Measurements from ENCODE around the gene DPP6. TPM values are rescaled to one million over a fixed set of nuclear protein-coding genes. Genes with fewer than 3 reads are reported as not detected.

Gene DPP6
- polyA plus RNA-seq, 1 of the 3 experiments (the other 2 are of a cell fraction): not detected

DNA sequence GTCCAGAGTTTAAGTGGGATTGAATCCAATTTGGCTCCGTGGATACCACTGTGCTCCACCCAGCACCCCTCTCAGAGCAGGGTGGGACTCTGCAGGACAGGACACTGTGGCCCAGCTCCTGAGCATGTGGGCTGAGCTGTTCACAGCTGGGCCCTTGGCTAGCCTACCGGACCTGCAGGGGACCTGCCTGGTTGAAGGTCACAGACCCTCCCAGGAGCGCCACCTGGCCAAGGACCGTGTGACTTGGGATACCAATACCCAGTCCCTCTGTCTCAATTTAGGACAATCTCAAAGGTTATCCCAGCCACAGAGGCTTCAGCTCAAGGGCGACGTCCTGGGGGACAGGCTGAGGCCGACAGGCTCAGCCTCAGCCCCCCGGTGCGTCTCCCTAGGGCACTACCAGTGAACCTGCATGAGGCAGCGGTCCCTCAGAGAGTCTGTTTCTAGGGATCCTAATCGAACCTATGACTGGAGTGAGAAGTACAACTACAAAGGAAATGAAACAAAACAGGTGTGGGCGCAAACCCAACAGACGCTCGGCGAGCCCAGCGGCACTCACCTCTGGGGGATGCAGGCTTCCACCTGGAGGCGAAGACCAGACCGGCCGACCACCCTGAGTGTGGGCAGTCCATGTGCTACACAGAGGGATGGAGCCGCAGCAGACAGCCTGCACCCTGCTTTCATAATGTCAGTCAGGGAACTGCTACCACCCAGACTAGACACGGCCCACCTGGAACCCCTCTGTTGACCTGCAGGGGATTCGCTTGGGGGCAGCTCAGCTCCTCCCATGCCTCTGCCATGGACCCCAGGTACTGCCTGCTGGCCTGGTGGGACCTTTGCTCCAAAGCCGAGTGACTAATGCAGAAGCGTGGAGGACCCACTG, 847.0 kb downstream of the DPP6 start:
- no peaks in the 10 kb centered on the region for H3F3A ChIP-seq (replicated peaks; ENCODE audit: insufficient read depth)
- POLR2A ChIA-PET: no interaction called here
- H3K79me2 ChIP-seq (ENCODE audit: insufficient read depth): no peaks in the 10 kb centered on the region
- DNase-seq: no peak
- H3K4me1 ChIP-seq (ENCODE audit: control insufficient read depth in 1 of 2, insufficient read depth in 2 of 2, low read depth in 1 of 2, low read length in 1 of 2): no peaks in the 10 kb centered on the region; a peak in 1 of 4 replicates
- no peak overlapping the region for H3K4me2 ChIP-seq
- no peaks in the 10 kb centered on the region for H3K9me2 ChIP-seq
- H3K9me3 ChIP-seq: no peaks in the 10 kb centered on the region
- TF ChIP-seq, protein P1, sequence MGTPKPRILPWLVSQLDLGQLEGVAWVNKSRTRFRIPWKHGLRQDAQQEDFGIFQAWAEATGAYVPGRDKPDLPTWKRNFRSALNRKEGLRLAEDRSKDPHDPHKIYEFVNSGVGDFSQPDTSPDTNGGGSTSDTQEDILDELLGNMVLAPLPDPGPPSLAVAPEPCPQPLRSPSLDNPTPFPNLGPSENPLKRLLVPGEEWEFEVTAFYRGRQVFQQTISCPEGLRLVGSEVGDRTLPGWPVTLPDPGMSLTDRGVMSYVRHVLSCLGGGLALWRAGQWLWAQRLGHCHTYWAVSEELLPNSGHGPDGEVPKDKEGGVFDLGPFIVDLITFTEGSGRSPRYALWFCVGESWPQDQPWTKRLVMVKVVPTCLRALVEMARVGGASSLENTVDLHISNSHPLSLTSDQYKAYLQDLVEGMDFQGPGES (IDR thresholded peaks at IDR 0.05; ENCODE audit: low read depth, low read length): no peak
- TF ChIP-seq, protein P2, sequence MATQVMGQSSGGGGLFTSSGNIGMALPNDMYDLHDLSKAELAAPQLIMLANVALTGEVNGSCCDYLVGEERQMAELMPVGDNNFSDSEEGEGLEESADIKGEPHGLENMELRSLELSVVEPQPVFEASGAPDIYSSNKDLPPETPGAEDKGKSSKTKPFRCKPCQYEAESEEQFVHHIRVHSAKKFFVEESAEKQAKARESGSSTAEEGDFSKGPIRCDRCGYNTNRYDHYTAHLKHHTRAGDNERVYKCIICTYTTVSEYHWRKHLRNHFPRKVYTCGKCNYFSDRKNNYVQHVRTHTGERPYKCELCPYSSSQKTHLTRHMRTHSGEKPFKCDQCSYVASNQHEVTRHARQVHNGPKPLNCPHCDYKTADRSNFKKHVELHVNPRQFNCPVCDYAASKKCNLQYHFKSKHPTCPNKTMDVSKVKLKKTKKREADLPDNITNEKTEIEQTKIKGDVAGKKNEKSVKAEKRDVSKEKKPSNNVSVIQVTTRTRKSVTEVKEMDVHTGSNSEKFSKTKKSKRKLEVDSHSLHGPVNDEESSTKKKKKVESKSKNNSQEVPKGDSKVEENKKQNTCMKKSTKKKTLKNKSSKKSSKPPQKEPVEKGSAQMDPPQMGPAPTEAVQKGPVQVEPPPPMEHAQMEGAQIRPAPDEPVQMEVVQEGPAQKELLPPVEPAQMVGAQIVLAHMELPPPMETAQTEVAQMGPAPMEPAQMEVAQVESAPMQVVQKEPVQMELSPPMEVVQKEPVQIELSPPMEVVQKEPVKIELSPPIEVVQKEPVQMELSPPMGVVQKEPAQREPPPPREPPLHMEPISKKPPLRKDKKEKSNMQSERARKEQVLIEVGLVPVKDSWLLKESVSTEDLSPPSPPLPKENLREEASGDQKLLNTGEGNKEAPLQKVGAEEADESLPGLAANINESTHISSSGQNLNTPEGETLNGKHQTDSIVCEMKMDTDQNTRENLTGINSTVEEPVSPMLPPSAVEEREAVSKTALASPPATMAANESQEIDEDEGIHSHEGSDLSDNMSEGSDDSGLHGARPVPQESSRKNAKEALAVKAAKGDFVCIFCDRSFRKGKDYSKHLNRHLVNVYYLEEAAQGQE (IDR thresholded peaks at IDR 0.05; ENCODE audit: low read depth, low read length): no peak
- no peak for TF ChIP-seq NFIC (IDR thresholded peaks at IDR 0.05; ENCODE audit: borderline replicate concordance)
- TF ChIP-seq, protein P3, sequence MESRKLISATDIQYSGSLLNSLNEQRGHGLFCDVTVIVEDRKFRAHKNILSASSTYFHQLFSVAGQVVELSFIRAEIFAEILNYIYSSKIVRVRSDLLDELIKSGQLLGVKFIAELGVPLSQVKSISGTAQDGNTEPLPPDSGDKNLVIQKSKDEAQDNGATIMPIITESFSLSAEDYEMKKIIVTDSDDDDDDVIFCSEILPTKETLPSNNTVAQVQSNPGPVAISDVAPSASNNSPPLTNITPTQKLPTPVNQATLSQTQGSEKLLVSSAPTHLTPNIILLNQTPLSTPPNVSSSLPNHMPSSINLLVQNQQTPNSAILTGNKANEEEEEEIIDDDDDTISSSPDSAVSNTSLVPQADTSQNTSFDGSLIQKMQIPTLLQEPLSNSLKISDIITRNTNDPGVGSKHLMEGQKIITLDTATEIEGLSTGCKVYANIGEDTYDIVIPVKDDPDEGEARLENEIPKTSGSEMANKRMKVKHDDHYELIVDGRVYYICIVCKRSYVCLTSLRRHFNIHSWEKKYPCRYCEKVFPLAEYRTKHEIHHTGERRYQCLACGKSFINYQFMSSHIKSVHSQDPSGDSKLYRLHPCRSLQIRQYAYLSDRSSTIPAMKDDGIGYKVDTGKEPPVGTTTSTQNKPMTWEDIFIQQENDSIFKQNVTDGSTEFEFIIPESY (IDR thresholded peaks at IDR 0.05; ENCODE audit: borderline replicate concordance, low read depth): no peak
- no peak for TF ChIP-seq RCOR1 (IDR thresholded peaks at IDR 0.05; ENCODE audit: low read length)
- no peak for TF ChIP-seq GABPA (IDR thresholded peaks at IDR 0.05; ENCODE audit: low read depth)
- no peak for TF ChIP-seq TCF12 (IDR thresholded peaks at IDR 0.05)
- no peak for TF ChIP-seq RAD21 (IDR thresholded peaks at IDR 0.05; ENCODE audit: low read length)
- TF ChIP-seq MEF2A (IDR thresholded peaks at IDR 0.05; ENCODE audit: borderline replicate concordance, low read depth): no peak
- TF ChIP-seq GATA2 (CRISPR knock-in tag; IDR thresholded peaks at IDR 0.05): no peak
- no peak for TF ChIP-seq TEAD4 (IDR thresholded peaks at IDR 0.05; ENCODE audit: borderline replicate concordance, insufficient read depth)
- no peak for TF ChIP-seq FOXJ3 (CRISPR knock-in tag; IDR thresholded peaks at IDR 0.05)
- no peak overlapping the region for H3K9ac ChIP-seq
- no peaks in the 10 kb centered on the region for H4K20me1 ChIP-seq (ENCODE audit: insufficient read depth)
- WGBS (ENCODE audit: low lambda C conversion rate): 54% methylated on average over 23 of the region's 24 CpGs
- H3K4me3 ChIP-seq (ENCODE audit: low read depth in 2 of 2, low read length in 1 of 2): 0 out of 4 replicates have a peak overlapping the region, but pooled peaks of 1 of the 2 experiments have one; percentile 6
- H3K36me3 ChIP-seq (replicated peaks in 1 of 2; ENCODE audit: control insufficient read depth in 1 of 2, insufficient read depth in 2 of 2, low read length in 1 of 2): no peaks in the 10 kb centered on the region
- no peaks in the 10 kb centered on the region for H3K27me3 ChIP-seq (ENCODE audit: insufficient read depth)
- H2AFZ ChIP-seq (ENCODE audit: low read depth): no peak overlapping the region
- CTCF ChIA-PET: interaction anchor here (0.7 to 13.0 kb wide), 4 partner anchors 14 to 258 kb away, joined by 3 to 126 read pairs (median 4); no protein-coding TSS in a partner anchor
- H3K27ac ChIP-seq (ENCODE audit: low read depth in 2 of 2, low read length in 1 of 2): no peak overlapping the region
